ENCODE data around the gene HPS4.
"Not testable (repeated sequence)": the region's sequence is repeated elsewhere in the genome, so short reads cannot be mapped to it uniquely, and the experiment has no call there.

HPS4 gene

GRCh38 chr22:26483439-26484359 lies at the start of gene HPS4, which contains the start of gene SRRD:
TSS of gene HPS4 (minus strand) at chr22:26483783. CDS start at chr22:26481762, 2,021 bp downstream.
TSS of gene SRRD (plus strand) at chr22:26483877. CDS start at chr22:26483891, 14 bp downstream.
- Histone ChIP-seq H3K9ac (ENCODE audit: low read length in 5 of 5) (peak within 1 kb of the TSS; percentile 94 to 98 (median 95)), H3K36me3 (ENCODE audit: control insufficient read depth in 5 of 5, insufficient read depth in 5 of 5, low read length in 5 of 5) (peaks cover 6 to 28% (median 17%) of the 10 kb centered on the region in 5 donors), H3K27ac (ENCODE audit: low read depth, low read length) (peak within 1 kb of the TSS; percentile 83), H3K4me3 (ENCODE audit: low read depth in 1 of 5, low read length in 5 of 5) (peak within 1 kb of the TSS; percentile 90 to 99 (median 95)), H3K4me1 (ENCODE audit: control insufficient read depth in 5 of 5, insufficient read depth in 5 of 5, low read length in 5 of 5) (peaks cover 9 to 60% (median 52%) of the 10 kb centered on the region in 5 donors), H3K9me3 (ENCODE audit: control insufficient read depth in 5 of 5, low read length in 5 of 5) (no peaks in the 10 kb centered on the region), H3K27me3 (ENCODE audit: control insufficient read depth in 5 of 5, insufficient read depth in 4 of 5, low read length in 5 of 5) (no peaks in the 10 kb centered on the region)

GRCh38 chr22:26529345-26529744 lies 45.8 kb upstream of the HPS4 start:
- Histone ChIP-seq H3K9me3 (ENCODE audit: control insufficient read depth in 5 of 5, low read length in 5 of 5) (no peaks in the 10 kb centered on the region), H3K36me3 (ENCODE audit: control insufficient read depth in 5 of 5, insufficient read depth in 5 of 5, low read length in 5 of 5) (peaks cover 11 to 84% (median 62%) of the 10 kb centered on the region in 5 donors), H3K27ac (ENCODE audit: low read depth, low read length) (peak overlapping the region; percentile 69), H3K4me1 (ENCODE audit: control insufficient read depth in 5 of 5, insufficient read depth in 5 of 5, low read length in 5 of 5) (peaks cover 0 to 12% (median 5%) of the 10 kb centered on the region in 5 donors), H3K27me3 (ENCODE audit: control insufficient read depth in 5 of 5, insufficient read depth in 4 of 5, low read length in 5 of 5) (no peaks in the 10 kb centered on the region), H3K9ac (ENCODE audit: low read length in 5 of 5) (no peak overlapping the region), H3K4me3 (ENCODE audit: low read depth in 1 of 5, low read length in 5 of 5) (no peak overlapping the region)

- Histone ChIP-seq H3K27ac (ENCODE audit: low read depth, low read length) (peak overlapping the region; percentile 69), H3K36me3 (ENCODE audit: control insufficient read depth in 5 of 5, insufficient read depth in 5 of 5, low read length in 5 of 5) (peaks cover 14 to 83% (median 57%) of the 10 kb centered on the region in 5 donors), H3K4me1 (ENCODE audit: control insufficient read depth in 5 of 5, insufficient read depth in 5 of 5, low read length in 5 of 5) (peaks cover 0 to 12% (median 5%) of the 10 kb centered on the region in 5 donors)
- H3K27me3 ChIP-seq (ENCODE audit: control insufficient read depth in 5 of 5, insufficient read depth in 4 of 5, low read length in 5 of 5); H3K9ac ChIP-seq (ENCODE audit: low read length in 5 of 5); H3K9me3 ChIP-seq (ENCODE audit: control insufficient read depth in 5 of 5, low read length in 5 of 5); H3K4me3 ChIP-seq (ENCODE audit: low read depth in 1 of 5, low read length in 5 of 5): not testable (repeated sequence)
Observed at GRCh38 chr22:26528518-26528917, 44.9 kb upstream of the HPS4 start.

- no peaks in the 10 kb centered on the region for H3K27me3 ChIP-seq (ENCODE audit: control insufficient read depth in 5 of 5, insufficient read depth in 4 of 5, low read length in 5 of 5)
- no peaks in the 10 kb centered on the region for H3K9me3 ChIP-seq (ENCODE audit: control insufficient read depth in 5 of 5, low read length in 5 of 5)
- no peak overlapping the region for H3K9ac ChIP-seq (ENCODE audit: low read length in 5 of 5)
- peaks cover 14 to 79% (median 56%) of the 10 kb centered on the region in 5 donors for H3K36me3 ChIP-seq (ENCODE audit: control insufficient read depth in 5 of 5, insufficient read depth in 5 of 5, low read length in 5 of 5)
- peaks cover 0 to 12% (median 5%) of the 10 kb centered on the region in 5 donors for H3K4me1 ChIP-seq (ENCODE audit: control insufficient read depth in 5 of 5, insufficient read depth in 5 of 5, low read length in 5 of 5)
- no peak overlapping the region for H3K4me3 ChIP-seq (ENCODE audit: low read depth in 1 of 5, low read length in 5 of 5)
- no peak overlapping the region for H3K27ac ChIP-seq (ENCODE audit: low read depth, low read length)
Observed at GRCh38 chr22:26527574-26528465, 44.2 kb upstream of the HPS4 start.

- H3K4me1 ChIP-seq (ENCODE audit: control insufficient read depth in 5 of 5, insufficient read depth in 5 of 5, low read length in 5 of 5), result peaks cover 0 to 12% (median 5%) of the 10 kb centered on the region in 5 donors
- H3K27me3 ChIP-seq (ENCODE audit: control insufficient read depth in 5 of 5, insufficient read depth in 4 of 5, low read length in 5 of 5), result no peaks in the 10 kb centered on the region
- H3K4me3 ChIP-seq (ENCODE audit: low read depth in 1 of 5, low read length in 5 of 5), result no peak overlapping the region
- H3K9me3 ChIP-seq (ENCODE audit: control insufficient read depth in 5 of 5, low read length in 5 of 5), result no peaks in the 10 kb centered on the region
- H3K27ac ChIP-seq (ENCODE audit: low read depth, low read length), result no peak overlapping the region
- no peak overlapping the region for H3K9ac ChIP-seq (ENCODE audit: low read length in 5 of 5)
- peaks cover 12 to 79% (median 53%) of the 10 kb centered on the region in 5 donors for H3K36me3 ChIP-seq (ENCODE audit: control insufficient read depth in 5 of 5, insufficient read depth in 5 of 5, low read length in 5 of 5)
Observed at GRCh38 chr22:26527167-26527566, 43.6 kb upstream of the HPS4 start.

GRCh38 chr22:26525946-26526564 lies 42.5 kb upstream of the HPS4 start:
- Histone ChIP-seq H3K4me1 (ENCODE audit: control insufficient read depth in 5 of 5, insufficient read depth in 5 of 5, low read length in 5 of 5) (peaks cover 0 to 12% (median 5%) of the 10 kb centered on the region in 5 donors), H3K9ac (ENCODE audit: low read length in 5 of 5) (no peak overlapping the region), H3K27ac (ENCODE audit: low read depth, low read length) (no peak overlapping the region), H3K4me3 (ENCODE audit: low read depth in 1 of 5, low read length in 5 of 5) (no peak overlapping the region), H3K9me3 (ENCODE audit: control insufficient read depth in 5 of 5, low read length in 5 of 5) (no peaks in the 10 kb centered on the region), H3K36me3 (ENCODE audit: control insufficient read depth in 5 of 5, insufficient read depth in 5 of 5, low read length in 5 of 5) (peaks cover 9 to 68% (median 45%) of the 10 kb centered on the region in 5 donors), H3K27me3 (ENCODE audit: control insufficient read depth in 5 of 5, insufficient read depth in 4 of 5, low read length in 5 of 5) (no peaks in the 10 kb centered on the region)

GRCh38 chr22:26524870-26525269 lies 41.3 kb upstream of the HPS4 start:
- Histone ChIP-seq H3K4me3 (ENCODE audit: low read depth in 1 of 5, low read length in 5 of 5) (no peak overlapping the region), H3K9ac (ENCODE audit: low read length in 5 of 5) (no peak overlapping the region), H3K36me3 (ENCODE audit: control insufficient read depth in 5 of 5, insufficient read depth in 5 of 5, low read length in 5 of 5) (peaks cover 7 to 61% (median 41%) of the 10 kb centered on the region in 5 donors), H3K9me3 (ENCODE audit: control insufficient read depth in 5 of 5, low read length in 5 of 5) (no peaks in the 10 kb centered on the region), H3K4me1 (ENCODE audit: control insufficient read depth in 5 of 5, insufficient read depth in 5 of 5, low read length in 5 of 5) (peaks cover 0 to 11% (median 3%) of the 10 kb centered on the region in 5 donors), H3K27ac (ENCODE audit: low read depth, low read length) (no peak overlapping the region), H3K27me3 (ENCODE audit: control insufficient read depth in 5 of 5, insufficient read depth in 4 of 5, low read length in 5 of 5) (no peaks in the 10 kb centered on the region)

GRCh38 chr22:26522592-26522991 lies 39.0 kb upstream of the HPS4 start:
- H3K9me3 ChIP-seq (ENCODE audit: control insufficient read depth in 5 of 5, low read length in 5 of 5), result no peaks in the 10 kb centered on the region
- H3K36me3 ChIP-seq (ENCODE audit: control insufficient read depth in 5 of 5, insufficient read depth in 5 of 5, low read length in 5 of 5), result peaks cover 7 to 46% (median 31%) of the 10 kb centered on the region in 5 donors
- H3K27me3 ChIP-seq (ENCODE audit: control insufficient read depth in 5 of 5, insufficient read depth in 4 of 5, low read length in 5 of 5), result no peaks in the 10 kb centered on the region
- no peak overlapping the region for H3K9ac ChIP-seq (ENCODE audit: low read length in 5 of 5)
- no peaks in the 10 kb centered on the region for H3K4me1 ChIP-seq (ENCODE audit: control insufficient read depth in 5 of 5, insufficient read depth in 5 of 5, low read length in 5 of 5)
- H3K4me3 ChIP-seq (ENCODE audit: low read depth in 1 of 5, low read length in 5 of 5), result no peak overlapping the region
- H3K27ac ChIP-seq (ENCODE audit: low read depth, low read length), result no peak overlapping the region

- no peak overlapping the region for H3K27ac ChIP-seq (ENCODE audit: low read depth, low read length)
Observed at GRCh38 chr22:26522012-26522411, 38.4 kb upstream of the HPS4 start.

More at GRCh38 chr22:26522012-26522411, 38.4 kb upstream of the HPS4 start:
- Histone ChIP-seq H3K27me3 (ENCODE audit: control insufficient read depth in 5 of 5, insufficient read depth in 4 of 5, low read length in 5 of 5) (no peaks in the 10 kb centered on the region), H3K36me3 (ENCODE audit: control insufficient read depth in 5 of 5, insufficient read depth in 5 of 5, low read length in 5 of 5) (peaks cover 7 to 40% (median 25%) of the 10 kb centered on the region in 5 donors), H3K4me3 (ENCODE audit: low read depth in 1 of 5, low read length in 5 of 5) (no peak overlapping the region), H3K9ac (ENCODE audit: low read length in 5 of 5) (no peak overlapping the region), H3K9me3 (ENCODE audit: control insufficient read depth in 5 of 5, low read length in 5 of 5) (no peaks in the 10 kb centered on the region), H3K4me1 (ENCODE audit: control insufficient read depth in 5 of 5, insufficient read depth in 5 of 5, low read length in 5 of 5) (no peaks in the 10 kb centered on the region)
